Left kidney (tissue), 2 donors: Measurements from ENCODE around the gene TTC36. TPM values are rescaled to one million over a fixed set of nuclear protein-coding genes. Genes with fewer than 3 reads are reported as not detected.
"Not testable (repeated sequence)": the region's sequence is repeated elsewhere in the genome, so short reads cannot be mapped to it uniquely, and the experiment has no call there.

ENCODE experiments used
- DNase-seq: peaks from one replicate; pipeline ENCODE4 v3.0.0-alpha.2; 2013
- polyA plus RNA-seq: library from polyadenylated mRNA; unstranded; fragments of 120-200 nt; gene quantifications from one replicate; pipeline ENCODE4 v1.2.1, GENCODE V29; 2013; ENCODE audit not compliant: insufficient read length

Gene TTC36
- polyA plus RNA-seq, 1 donor = 1.3 TPM

GRCh38 chr11:118532091-118532490 lies 4.8 kb downstream of the TTC36 start:
- DNase-seq = no peak

GRCh38 chr11:118532852-118533768 lies 5.8 kb downstream of the TTC36 start:
- no peak for DNase-seq

- DNase-seq = no peak
These were observed 6.8 kb downstream of the TTC36 start for GRCh38 chr11:118533769-118534729.

GRCh38 chr11:118535261-118535660 lies 8.0 kb downstream of the TTC36 start:
- DNase-seq = no peak

GRCh38 chr11:118536726-118537125 lies 9.5 kb downstream of the TTC36 start:
- DNase-seq = no peak

GRCh38 chr11:118537409-118537980 lies 10.2 kb downstream of the TTC36 start:
- no peak for DNase-seq

GRCh38 chr11:118544010-118544646 lies 16.9 kb downstream of the TTC36 start:
- DNase-seq = no peak

GRCh38 chr11:118544647-118545010 lies 17.4 kb downstream of the TTC36 start:
- DNase-seq = no peak

- no peak for DNase-seq
These were observed 18.3 kb downstream of the TTC36 start for GRCh38 chr11:118545533-118545932.

GRCh38 chr11:118547132-118547531 lies 19.9 kb downstream of the TTC36 start:
- DNase-seq = no peak

- no peak for DNase-seq
These were observed 25.1 kb downstream of the TTC36 start for GRCh38 chr11:118552341-118552740.

- DNase-seq = no peak
These were observed 33.5 kb downstream of the TTC36 start for GRCh38 chr11:118560806-118561205.

- DNase-seq = no peak
These were observed 37.8 kb downstream of the TTC36 start for GRCh38 chr11:118565051-118565450.

GRCh38 chr11:118569670-118570069 lies 42.4 kb downstream of the TTC36 start:
- no peak for DNase-seq

- DNase-seq = no peak
These were observed 43.5 kb downstream of the TTC36 start for GRCh38 chr11:118570787-118571186.

GRCh38 chr11:118571701-118572060 lies 44.4 kb downstream of the TTC36 start:
- DNase-seq = not testable (repeated sequence)

- DNase-seq = peak; percentile 82
These were observed 45.0 kb downstream of the TTC36 start, which contains the start of gene ARCN1 for GRCh38 chr11:118572061-118572980. Gene ARCN1 (plus strand): TSS chr11:118572409. CDS start chr11:118572548, 139 bp downstream.

GRCh38 chr11:118572981-118573550 lies 45.8 kb downstream of the TTC36 start:
- DNase-seq = peak; percentile 47

- no peak for DNase-seq
These were observed 47.4 kb downstream of the TTC36 start for GRCh38 chr11:118574636-118575035.

- DNase-seq = not testable (repeated sequence)
These were observed 50.7 kb downstream of the TTC36 start for GRCh38 chr11:118577995-118578394.
